Mesothelial cell of epicardium (in vitro differentiated cells): ENCODE results near the gene BANP. TPM values are rescaled to one million over a fixed set of nuclear protein-coding genes. Genes with fewer than 3 reads are reported as not detected.
A peak's percentile ranks its signal among the peaks of the same experiment; 100 is the strongest.

Source experiments
- DNase-seq, 2 experiments: peaks; one replicate each; pipeline ENCODE4 v3.0.0; 2021; ENCODE audit warnings: low spot score in 2 of 2; ENCODE audit not compliant: unreplicated experiment in 2 of 2
- H3K27ac Mint-ChIP-seq: 2 replicates; pipeline ENCODE4 v1.8.0; 2021; ENCODE audit warnings: mixed read lengths
- H3K27me3 Mint-ChIP-seq: 2 replicates; pipeline ENCODE4 v1.8.0; 2021; ENCODE audit warnings: low read depth, mixed read lengths
- H3K36me3 Mint-ChIP-seq: 2 replicates; pipeline ENCODE4 v1.8.0; 2021; ENCODE audit warnings: mixed read lengths
- H3K4me1 Mint-ChIP-seq: 2 replicates; pipeline ENCODE4 v1.8.0; 2021; ENCODE audit warnings: mixed read lengths
- H3K4me3 Mint-ChIP-seq: 2 replicates; pipeline ENCODE4 v1.8.0; 2021; ENCODE audit warnings: mild to moderate bottlenecking, moderate library complexity, mixed read lengths
- H3K9me3 Mint-ChIP-seq: 2 replicates; pipeline ENCODE4 v1.8.0; 2021; ENCODE audit warnings: mixed read lengths
- CTCF ChIP-seq: fragments of 200-600 bp; sonication (generic); IDR thresholded peaks from one replicate; pipeline ENCODE4 v1.5.0; 2021; ENCODE audit warnings: antibody characterized with exemption; ENCODE audit not compliant: unreplicated experiment
- total RNA-seq: library from RNA; stranded (reverse); gene quantifications from 3 replicates; pipeline ENCODE4 v1.2.1, GENCODE V29; 2021

Gene BANP
- total RNA-seq, 1 donor from 2014 or later: 43.6 TPM

- Mint-ChIP-seq H3K9me3 (no peaks in the 10 kb centered on the region), H3K4me3 (no peak overlapping the region), H3K27ac (peak overlapping the region; percentile 94), H3K4me1 (peaks cover 35% of the 10 kb centered on the region), H3K27me3 (no peaks in the 10 kb centered on the region), H3K36me3 (no peaks in the 10 kb centered on the region)
- no peak for TF ChIP-seq CTCF
- no peak for DNase-seq
Observed at GRCh38 chr16:87948119-87948545, 3.1 kb upstream of the BANP start.

GRCh38 chr16:87948735-87949070 lies 2.5 kb upstream of the BANP start:
- no peak overlapping the region for H3K4me3 Mint-ChIP-seq
- no peak for TF ChIP-seq CTCF
- peak overlapping the region; percentile 94 for H3K27ac Mint-ChIP-seq
- no peaks in the 10 kb centered on the region for H3K27me3 Mint-ChIP-seq
- H3K4me1 Mint-ChIP-seq: peaks cover 41% of the 10 kb centered on the region
- no peaks in the 10 kb centered on the region for H3K36me3 Mint-ChIP-seq
- no peak for DNase-seq
- no peaks in the 10 kb centered on the region for H3K9me3 Mint-ChIP-seq

- Mint-ChIP-seq H3K9me3 (no peaks in the 10 kb centered on the region), H3K27ac (peak overlapping the region; percentile 94), H3K4me1 (peaks cover 46% of the 10 kb centered on the region), H3K4me3 (no peak overlapping the region), H3K27me3 (no peaks in the 10 kb centered on the region), H3K36me3 (no peaks in the 10 kb centered on the region)
- TF ChIP-seq CTCF: no peak
- DNase-seq: no peak
Observed at GRCh38 chr16:87949071-87949744, 2.0 kb upstream of the BANP start.

GRCh38 chr16:87951552-87952538 lies 611 bp downstream of the BANP start:
- no peaks in the 10 kb centered on the region for H3K9me3 Mint-ChIP-seq
- H3K27ac Mint-ChIP-seq: peak overlapping the region; percentile 95
- DNase-seq: no peak
- H3K4me1 Mint-ChIP-seq: peaks cover 48% of the 10 kb centered on the region
- peak overlapping the region; percentile 98 for H3K4me3 Mint-ChIP-seq
- H3K27me3 Mint-ChIP-seq: no peaks in the 10 kb centered on the region
- TF ChIP-seq CTCF: no peak
- peaks cover 2% of the 10 kb centered on the region for H3K36me3 Mint-ChIP-seq

- Mint-ChIP-seq H3K9me3 (no peaks in the 10 kb centered on the region), H3K4me3 (peak overlapping the region; percentile 75), H3K4me1 (peaks cover 48% of the 10 kb centered on the region), H3K36me3 (peaks cover 6% of the 10 kb centered on the region), H3K27me3 (no peaks in the 10 kb centered on the region), H3K27ac (peak overlapping the region; percentile 59)
- no peak for TF ChIP-seq CTCF
- DNase-seq: no peak
Observed at GRCh38 chr16:87952751-87953150, 1.5 kb downstream of the BANP start.
